ENCODE measurements around the gene MCTP1.

DNA sequence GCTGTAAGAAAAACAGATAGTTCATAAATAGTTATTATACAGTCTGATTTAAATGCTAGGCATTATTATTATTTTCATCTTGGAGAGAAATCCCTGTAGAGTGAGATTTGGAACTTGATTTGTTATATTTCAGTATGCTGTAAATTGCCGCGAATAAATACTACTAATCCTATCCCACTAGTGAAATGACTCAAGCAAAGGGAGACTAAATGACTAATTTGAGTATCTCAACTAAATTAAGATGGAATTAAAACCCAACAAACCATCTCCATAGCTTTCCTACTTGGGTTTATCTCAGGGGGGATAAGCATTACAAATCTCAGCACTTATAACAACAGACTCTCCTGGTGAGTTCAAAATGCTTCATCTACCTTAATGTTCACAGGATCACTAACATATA is 206.0 kb downstream of the MCTP1 start:
- TF ChIP-seq, protein P1, sequence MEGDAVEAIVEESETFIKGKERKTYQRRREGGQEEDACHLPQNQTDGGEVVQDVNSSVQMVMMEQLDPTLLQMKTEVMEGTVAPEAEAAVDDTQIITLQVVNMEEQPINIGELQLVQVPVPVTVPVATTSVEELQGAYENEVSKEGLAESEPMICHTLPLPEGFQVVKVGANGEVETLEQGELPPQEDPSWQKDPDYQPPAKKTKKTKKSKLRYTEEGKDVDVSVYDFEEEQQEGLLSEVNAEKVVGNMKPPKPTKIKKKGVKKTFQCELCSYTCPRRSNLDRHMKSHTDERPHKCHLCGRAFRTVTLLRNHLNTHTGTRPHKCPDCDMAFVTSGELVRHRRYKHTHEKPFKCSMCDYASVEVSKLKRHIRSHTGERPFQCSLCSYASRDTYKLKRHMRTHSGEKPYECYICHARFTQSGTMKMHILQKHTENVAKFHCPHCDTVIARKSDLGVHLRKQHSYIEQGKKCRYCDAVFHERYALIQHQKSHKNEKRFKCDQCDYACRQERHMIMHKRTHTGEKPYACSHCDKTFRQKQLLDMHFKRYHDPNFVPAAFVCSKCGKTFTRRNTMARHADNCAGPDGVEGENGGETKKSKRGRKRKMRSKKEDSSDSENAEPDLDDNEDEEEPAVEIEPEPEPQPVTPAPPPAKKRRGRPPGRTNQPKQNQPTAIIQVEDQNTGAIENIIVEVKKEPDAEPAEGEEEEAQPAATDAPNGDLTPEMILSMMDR (IDR thresholded peaks at IDR 0.05), result no peak
- TF ChIP-seq POLR2A (IDR thresholded peaks at IDR 0.05), result no peak
